ENCODE results near the gene APOBR. TPM values are rescaled to one million over a fixed set of nuclear protein-coding genes. Genes with fewer than 3 reads are reported as not detected.
A peak's percentile ranks its signal among the peaks of the same experiment; 100 is the strongest.

APOBR gene
- total and polyA plus RNA-seq, 9 of the 15 experiments (the other 6 are each of a cell fraction or from before 2014, with no cell fraction given), result 0.08 to 6.1 (median 2.8) TPM; not detected in 1

DNA sequence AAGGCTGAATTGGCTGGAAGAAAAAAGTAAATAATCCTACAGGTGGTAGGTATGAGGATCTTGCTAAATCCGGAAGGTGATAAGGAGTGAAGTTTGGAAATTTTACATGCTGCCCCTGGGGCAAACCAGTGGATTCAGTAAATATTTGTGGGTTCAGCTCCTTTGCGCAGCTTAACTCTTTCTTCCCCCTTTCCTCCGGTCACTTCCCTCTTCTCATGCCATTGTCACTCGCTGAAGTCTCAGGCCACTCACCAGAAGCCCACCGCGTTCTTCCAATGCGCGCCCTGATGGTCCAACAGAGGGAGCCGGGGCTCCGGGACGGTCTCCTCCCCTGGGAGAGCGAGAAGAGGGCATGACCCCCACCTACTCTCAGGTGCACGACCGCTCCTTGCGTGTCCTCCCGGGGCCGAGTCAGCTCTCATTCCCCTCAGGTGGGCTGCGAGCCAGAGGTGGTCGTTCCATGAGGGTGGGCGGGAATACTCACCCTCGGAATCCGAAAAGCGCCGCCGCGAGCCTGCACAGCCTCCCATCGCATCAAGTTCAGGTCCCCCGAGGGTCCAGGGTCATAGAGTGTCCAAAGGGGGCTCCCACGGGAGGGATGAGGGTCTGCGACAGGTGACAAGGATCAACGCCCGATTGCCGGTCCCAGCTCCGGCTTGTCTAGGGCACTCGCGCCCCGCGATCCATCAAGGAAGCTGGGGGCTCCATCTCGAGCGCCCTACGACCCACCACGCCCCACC, 3.0 kb upstream of the APOBR start (continued):
- TF ChIP-seq CSDE1 (IDR thresholded peaks at IDR 0.05) (no peak), NKRF (IDR thresholded peaks at IDR 0.05; ENCODE audit: borderline replicate concordance) (no peak), CEBPB (tag; IDR thresholded peaks at IDR 0.05) (no peak), POLR2G (IDR thresholded peaks at IDR 0.05; ENCODE audit: low read depth, low read length) (peak; percentile 79), ZBTB8A (IDR thresholded peaks at IDR 0.05; ENCODE audit: partially characterized antibody) (no peak), SNRNP70 (optimal IDR thresholded peaks at IDR 0.05; ENCODE audit: low read depth, low read length) (no peak), ZNF436 (CRISPR knock-in tag; IDR thresholded peaks at IDR 0.05) (no peak), ZNF408 (CRISPR knock-in tag; IDR thresholded peaks at IDR 0.05; ENCODE audit: low read depth) (no peak), PTBP1 (IDR thresholded peaks at IDR 0.05; ENCODE audit: low read depth, low read length) (no peak), CTCF (IDR thresholded peaks at IDR 0.05 in 2 of 3, conservative IDR thresholded peaks at IDR 0.05 in 1 of 3; ENCODE audit: insufficient read depth in 2 of 3, low read depth in 1 of 3, low read length in 3 of 3) (peak; percentile 18 to 42 (median 24); a peak in 3 of 6 replicates), ZNF197 (CRISPR knock-in tag; IDR thresholded peaks at IDR 0.05; ENCODE audit: low read depth) (0 out of 2 replicates have a peak, but pooled peaks have one; percentile 2), MTF1 (CRISPR knock-in tag; IDR thresholded peaks at IDR 0.05; ENCODE audit: borderline replicate concordance) (no peak), GABPB1 (CRISPR knock-in tag; IDR thresholded peaks at IDR 0.05) (no peak), E2F5 (CRISPR knock-in tag; IDR thresholded peaks at IDR 0.05) (no peak)
- TF ChIP-seq, protein P1, sequence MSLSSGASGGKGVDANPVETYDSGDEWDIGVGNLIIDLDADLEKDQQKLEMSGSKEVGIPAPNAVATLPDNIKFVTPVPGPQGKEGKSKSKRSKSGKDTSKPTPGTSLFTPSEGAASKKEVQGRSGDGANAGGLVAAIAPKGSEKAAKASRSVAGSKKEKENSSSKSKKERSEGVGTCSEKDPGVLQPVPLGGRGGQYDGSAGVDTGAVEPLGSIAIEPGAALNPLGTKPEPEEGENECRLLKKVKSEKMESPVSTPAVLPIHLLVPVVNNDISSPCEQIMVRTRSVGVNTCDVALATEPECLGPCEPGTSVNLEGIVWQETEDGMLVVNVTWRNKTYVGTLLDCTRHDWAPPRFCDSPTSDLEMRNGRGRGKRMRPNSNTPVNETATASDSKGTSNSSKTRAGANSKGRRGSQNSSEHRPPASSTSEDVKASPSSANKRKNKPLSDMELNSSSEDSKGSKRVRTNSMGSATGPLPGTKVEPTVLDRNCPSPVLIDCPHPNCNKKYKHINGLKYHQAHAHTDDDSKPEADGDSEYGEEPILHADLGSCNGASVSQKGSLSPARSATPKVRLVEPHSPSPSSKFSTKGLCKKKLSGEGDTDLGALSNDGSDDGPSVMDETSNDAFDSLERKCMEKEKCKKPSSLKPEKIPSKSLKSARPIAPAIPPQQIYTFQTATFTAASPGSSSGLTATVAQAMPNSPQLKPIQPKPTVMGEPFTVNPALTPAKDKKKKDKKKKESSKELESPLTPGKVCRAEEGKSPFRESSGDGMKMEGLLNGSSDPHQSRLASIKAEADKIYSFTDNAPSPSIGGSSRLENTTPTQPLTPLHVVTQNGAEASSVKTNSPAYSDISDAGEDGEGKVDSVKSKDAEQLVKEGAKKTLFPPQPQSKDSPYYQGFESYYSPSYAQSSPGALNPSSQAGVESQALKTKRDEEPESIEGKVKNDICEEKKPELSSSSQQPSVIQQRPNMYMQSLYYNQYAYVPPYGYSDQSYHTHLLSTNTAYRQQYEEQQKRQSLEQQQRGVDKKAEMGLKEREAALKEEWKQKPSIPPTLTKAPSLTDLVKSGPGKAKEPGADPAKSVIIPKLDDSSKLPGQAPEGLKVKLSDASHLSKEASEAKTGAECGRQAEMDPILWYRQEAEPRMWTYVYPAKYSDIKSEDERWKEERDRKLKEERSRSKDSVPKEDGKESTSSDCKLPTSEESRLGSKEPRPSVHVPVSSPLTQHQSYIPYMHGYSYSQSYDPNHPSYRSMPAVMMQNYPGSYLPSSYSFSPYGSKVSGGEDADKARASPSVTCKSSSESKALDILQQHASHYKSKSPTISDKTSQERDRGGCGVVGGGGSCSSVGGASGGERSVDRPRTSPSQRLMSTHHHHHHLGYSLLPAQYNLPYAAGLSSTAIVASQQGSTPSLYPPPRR (CRISPR knock-in tag; IDR thresholded peaks at IDR 0.05; ENCODE audit: borderline replicate concordance), result no peak
- TF ChIP-seq, protein P2, sequence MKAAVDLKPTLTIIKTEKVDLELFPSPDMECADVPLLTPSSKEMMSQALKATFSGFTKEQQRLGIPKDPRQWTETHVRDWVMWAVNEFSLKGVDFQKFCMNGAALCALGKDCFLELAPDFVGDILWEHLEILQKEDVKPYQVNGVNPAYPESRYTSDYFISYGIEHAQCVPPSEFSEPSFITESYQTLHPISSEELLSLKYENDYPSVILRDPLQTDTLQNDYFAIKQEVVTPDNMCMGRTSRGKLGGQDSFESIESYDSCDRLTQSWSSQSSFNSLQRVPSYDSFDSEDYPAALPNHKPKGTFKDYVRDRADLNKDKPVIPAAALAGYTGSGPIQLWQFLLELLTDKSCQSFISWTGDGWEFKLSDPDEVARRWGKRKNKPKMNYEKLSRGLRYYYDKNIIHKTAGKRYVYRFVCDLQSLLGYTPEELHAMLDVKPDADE (conservative IDR thresholded peaks at IDR 0.05; ENCODE audit: control insufficient read depth, low read depth, low read length), result no peak
